NCI-H1417 treated with DMSO at 0.1 percent for 48 hours (cell line): Measurements from ENCODE around the gene ARMH4.

Experiments used
- DNase-seq: peaks from one replicate; lab custom pipeline; 2025; lab: John Stamatoyannopoulos, UW

Gene ARMH4

DNA sequence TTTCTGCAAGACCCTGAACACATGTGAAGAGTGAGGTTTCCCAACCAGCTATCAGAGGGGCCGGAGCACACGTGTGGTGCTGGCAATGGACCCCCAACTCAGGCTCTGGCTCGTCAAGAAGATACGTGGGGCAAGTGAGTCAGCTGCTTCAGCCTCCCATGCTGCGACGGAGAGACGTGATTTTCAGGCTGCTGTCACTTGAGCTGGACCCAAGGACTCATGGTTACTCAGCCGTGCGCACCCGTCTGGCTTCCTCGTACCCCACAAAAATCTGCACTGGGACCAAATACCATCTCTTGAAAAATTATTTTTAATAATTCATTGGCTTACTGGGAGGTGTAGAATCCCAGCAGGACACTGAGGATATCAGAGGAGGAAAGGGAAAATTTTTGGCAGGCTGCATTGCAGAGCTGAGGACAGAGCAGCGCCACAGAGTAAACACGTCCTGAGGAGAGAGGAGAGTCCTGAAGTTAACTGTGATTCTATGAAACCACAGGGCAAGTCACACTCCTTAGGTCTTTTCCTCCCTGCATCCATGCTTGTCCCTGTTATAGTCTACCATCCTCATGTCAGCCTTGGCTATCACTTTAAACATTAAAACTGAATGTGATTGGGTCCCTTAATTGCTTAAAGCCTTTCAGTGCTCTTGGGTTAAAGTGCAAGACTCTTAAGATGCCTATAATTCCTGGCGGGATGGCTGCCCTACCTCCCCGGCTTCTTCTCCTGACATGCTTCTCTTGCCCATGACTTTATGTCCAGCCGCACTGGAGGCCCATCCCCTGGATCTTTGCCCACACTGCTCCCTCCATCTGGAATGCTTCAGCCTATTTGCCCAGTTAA, 190.8 kb downstream of the ARMH4 start:
- no peak for DNase-seq

DNA sequence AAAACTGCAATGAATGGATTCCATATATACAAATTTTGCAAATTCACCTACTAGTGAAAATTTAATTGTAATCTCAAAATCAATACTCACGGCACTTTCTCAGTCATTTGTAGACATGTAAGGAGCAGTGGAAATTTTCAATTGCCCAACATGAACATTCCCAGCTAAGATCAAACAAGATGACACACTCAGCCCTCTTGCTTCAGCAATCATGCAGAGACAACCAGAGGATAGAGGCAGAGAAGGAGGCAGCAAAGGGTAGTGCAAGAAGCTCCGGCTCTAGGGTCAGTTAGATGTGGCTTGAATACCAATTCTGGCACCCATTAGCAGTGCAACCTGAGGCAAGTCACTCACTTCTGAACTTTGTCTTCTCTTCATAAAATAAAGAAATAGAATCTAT, 194.6 kb downstream of the ARMH4 start:
- no peak for DNase-seq
